Vagina (tissue), 2 donors: ENCODE measurements around the gene ZNF555. TPM values are rescaled to one million over a fixed set of nuclear protein-coding genes. Genes with fewer than 3 reads are reported as not detected.

Source experiments
- DNase-seq, 2 donors: peaks; one replicate each; pipeline ENCODE4 v3.0.0-alpha.2; 2017; ENCODE audit errors: extremely low spot score in 2 of 2
- H3K27ac ChIP-seq: fragments of 200-600 bp; sonication (generic); one replicate; pipeline ENCODE4 v1.5.1; 2019
- H3K27me3 ChIP-seq: fragments of 200-600 bp; sonication (generic); one replicate; pipeline ENCODE4 v1.5.1; 2019
- H3K36me3 ChIP-seq, 2 donors: fragments of 200-600 bp; sonication (generic); one replicate each; pipeline ENCODE4 v1.5.1; 2017 to 2019
- H3K4me1 ChIP-seq: fragments of 200-600 bp; sonication (generic); one replicate; pipeline ENCODE4 v1.5.1; 2019
- H3K4me3 ChIP-seq, 2 donors: fragments of 200-600 bp; sonication (generic); 1 replicate in 1 of 2; 2 replicates in 1 of 2; pipeline ENCODE4 v1.5.1; 2016 to 2019
- H3K9me3 ChIP-seq: fragments of 200-600 bp; sonication (generic); one replicate; pipeline ENCODE4 v1.5.1; 2019
- CTCF ChIP-seq, 3 experiments: fragments of 450-650 bp in 2 of 3; fragments of 200-600 bp in 1 of 3; sonication (generic) in 1 of 3; IDR thresholded peaks; one replicate each; pipeline ENCODE4 v1.5.1; 2017 to 2019; ENCODE audit warnings: antibody characterized with exemption in 3 of 3, mild to moderate bottlenecking in 2 of 3, moderate library complexity in 2 of 3
- POLR2A ChIP-seq, 2 donors: fragments of 450-650 bp; IDR thresholded peaks; one replicate each; pipeline ENCODE4 v1.6.1; 2017; ENCODE audit warnings: antibody characterized with exemption in 2 of 2, mild to moderate bottlenecking in 2 of 2, moderate library complexity in 2 of 2
- POLR2AphosphoS5 ChIP-seq, 2 donors: sonication (generic); formaldehyde crosslinking; IDR thresholded peaks; one replicate each; pipeline ENCODE4 v1.9.0; 2017; ENCODE audit warnings: antibody characterized with exemption in 2 of 2, mild to moderate bottlenecking in 2 of 2, low read depth in 1 of 2; ENCODE audit not compliant: insufficient read depth in 1 of 2
- intact Hi-C: fragments of 100-400 bp; cut with DNase I; formaldehyde crosslinking; loops from one replicate; pipeline ENCODE4 v1.15.1; 2023
- total RNA-seq: library from RNA; depleted of rRNA; stranded (reverse); fragments of >200 nt; gene quantifications from one replicate; pipeline ENCODE4 v1.2.3, GENCODE V29; 2016

The ZNF555 gene
- total RNA-seq, 1 donor from 2014 or later = 3.7 TPM

- H3K27me3 ChIP-seq = no peaks in the 10 kb centered on the region
- intact Hi-C loops = no loop called here
- TF ChIP-seq POLR2A (IDR thresholded peaks at IDR 0.05) (no peak), POLR2AphosphoS5 (IDR thresholded peaks at IDR 0.05; ENCODE audit: insufficient read depth in 1 of 2, low read depth in 1 of 2) (no peak), CTCF (IDR thresholded peaks at IDR 0.05) (no peak)
Observed at GRCh38 chr19:2845107-2845506, 3.8 kb downstream of the ZNF555 start.

DNA sequence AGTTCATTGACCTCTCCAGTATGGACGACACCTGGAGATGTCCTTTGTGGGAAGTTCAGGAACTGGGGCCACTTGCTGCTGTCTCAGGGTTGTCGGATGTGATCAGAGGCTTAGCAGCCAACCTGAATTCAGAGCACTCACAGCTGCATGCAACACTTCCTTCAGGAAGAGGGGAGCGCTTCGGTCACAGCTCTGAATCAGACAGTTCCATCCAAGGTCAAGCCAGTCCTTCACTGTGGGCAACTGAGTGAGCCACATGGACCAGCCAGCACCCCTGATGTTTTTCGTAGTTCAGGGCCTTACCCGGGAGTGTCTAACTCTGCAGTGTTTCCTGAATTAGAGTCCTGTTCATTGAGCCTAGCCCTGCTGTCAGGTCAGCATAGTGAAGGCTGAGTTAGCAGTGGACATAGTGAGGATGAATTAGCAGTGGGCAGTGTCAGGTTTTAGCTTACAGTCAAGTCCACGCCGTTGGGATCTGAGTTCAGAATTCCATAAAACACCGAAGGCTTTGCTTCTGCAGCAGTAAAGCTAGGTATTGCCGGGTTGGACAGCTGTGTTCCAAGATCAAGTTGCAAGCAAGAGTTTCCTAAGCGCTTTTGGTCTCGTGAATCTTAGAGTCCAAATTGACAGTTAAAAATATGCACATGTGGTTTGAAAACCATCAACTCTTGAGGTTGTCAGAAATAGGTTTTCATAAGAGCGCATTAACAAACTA, 5.1 kb downstream of the ZNF555 start:
- Histone ChIP-seq H3K4me3 (no peak overlapping the region), H3K27ac (no peak overlapping the region), H3K27me3 (no peaks in the 10 kb centered on the region), H3K9me3 (peaks cover 6% of the 10 kb centered on the region), H3K4me1 (peaks cover 14% of the 10 kb centered on the region), H3K36me3 (peaks cover 0 to 26% of the 10 kb centered on the region in 2 donors)
- TF ChIP-seq POLR2AphosphoS5 (IDR thresholded peaks at IDR 0.05; ENCODE audit: insufficient read depth in 1 of 2, low read depth in 1 of 2) (no peak), POLR2A (IDR thresholded peaks at IDR 0.05) (no peak), CTCF (IDR thresholded peaks at IDR 0.05) (no peak)
- intact Hi-C loops = no loop called here
- DNase-seq = no peak

More at GRCh38 chr19:2845107-2845506, 3.8 kb downstream of the ZNF555 start:
- no peak for DNase-seq
- Histone ChIP-seq H3K36me3 (peaks cover 0 to 16% of the 10 kb centered on the region in 2 donors), H3K9me3 (peaks cover 5% of the 10 kb centered on the region), H3K4me3 (no peak overlapping the region), H3K27ac (no peak overlapping the region), H3K4me1 (peaks cover 14% of the 10 kb centered on the region)

- TF ChIP-seq POLR2A (IDR thresholded peaks at IDR 0.05) (no peak), POLR2AphosphoS5 (IDR thresholded peaks at IDR 0.05; ENCODE audit: insufficient read depth in 1 of 2, low read depth in 1 of 2) (no peak)
- Histone ChIP-seq H3K9me3 (peaks cover 13% of the 10 kb centered on the region), H3K27me3 (no peaks in the 10 kb centered on the region), H3K36me3 (peaks cover 9 to 38% of the 10 kb centered on the region in 2 donors), H3K4me1 (peaks cover 8% of the 10 kb centered on the region), H3K27ac (no peak overlapping the region), H3K4me3 (no peak overlapping the region)
- intact Hi-C loops = no loop called here
- DNase-seq = no peak
Observed at GRCh38 chr19:2847507-2847906, 6.2 kb downstream of the ZNF555 start.

DNA sequence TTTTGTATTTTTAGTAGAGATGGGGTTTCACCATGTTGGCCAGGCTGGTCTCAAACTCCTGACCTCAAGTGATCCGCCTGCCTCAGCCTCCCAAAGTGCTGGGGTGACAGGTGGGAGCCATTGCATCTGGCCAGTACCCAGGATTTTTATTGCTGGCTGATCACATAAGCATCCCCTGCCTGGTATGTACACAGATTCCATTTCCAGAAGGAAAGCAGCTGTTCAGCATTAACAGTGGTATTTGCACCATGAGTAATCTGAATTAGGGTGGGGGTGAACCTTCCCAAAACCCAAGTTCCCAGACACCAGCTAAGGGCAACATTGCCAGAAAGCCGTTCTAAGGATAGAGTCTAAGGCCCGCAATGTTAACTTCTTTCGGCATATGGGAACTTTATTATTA, 7.3 kb downstream of the ZNF555 start:
- no peaks in the 10 kb centered on the region for H3K27me3 ChIP-seq
- no peaks in the 10 kb centered on the region for H3K4me1 ChIP-seq
- no peak overlapping the region for H3K4me3 ChIP-seq
- H3K36me3 ChIP-seq = peaks cover 9 to 49% of the 10 kb centered on the region in 2 donors
- no peak for DNase-seq
- no peak overlapping the region for H3K27ac ChIP-seq
- intact Hi-C loops = no loop called here
- no peak for TF ChIP-seq POLR2A (IDR thresholded peaks at IDR 0.05)
- TF ChIP-seq CTCF (IDR thresholded peaks at IDR 0.05) = no peak
- TF ChIP-seq POLR2AphosphoS5 (IDR thresholded peaks at IDR 0.05; ENCODE audit: insufficient read depth in 1 of 2, low read depth in 1 of 2) = no peak
- H3K9me3 ChIP-seq = peaks cover 24% of the 10 kb centered on the region

- intact Hi-C loops = no loop called here
- TF ChIP-seq POLR2A (IDR thresholded peaks at IDR 0.05) (no peak), CTCF (IDR thresholded peaks at IDR 0.05) (no peak), POLR2AphosphoS5 (IDR thresholded peaks at IDR 0.05; ENCODE audit: insufficient read depth in 1 of 2, low read depth in 1 of 2) (no peak)
- no peak for DNase-seq
- H3K36me3 ChIP-seq = peaks cover 9 to 61% of the 10 kb centered on the region in 2 donors
- H3K27me3 ChIP-seq = no peaks in the 10 kb centered on the region
- H3K27ac ChIP-seq = no peak overlapping the region
- H3K4me3 ChIP-seq = no peak overlapping the region
- peaks cover 36% of the 10 kb centered on the region for H3K9me3 ChIP-seq
- no peaks in the 10 kb centered on the region for H3K4me1 ChIP-seq
Observed at GRCh38 chr19:2850256-2850925, 9.1 kb downstream of the ZNF555 start.
